NCI-H1417 (cell line): ENCODE data around the gene SHROOM3.
"Not testable (repeated sequence)": the region's sequence is repeated elsewhere in the genome, so short reads cannot be mapped to it uniquely, and the experiment has no call there.

Experiments
- DNase-seq, 3 experiments: peaks; one replicate each; lab custom pipeline; 2025; lab: John Stamatoyannopoulos, UW

The SHROOM3 gene

GRCh38 chr4:76694056-76694455 is 259.0 kb downstream of the SHROOM3 start:
- DNase-seq, result peak in 1 of 3 experiments; percentile 23

- peak; percentile 34 to 90 (median 80) for DNase-seq
Measured at GRCh38 chr4:76696109-76696508, 261.1 kb downstream of the SHROOM3 start.

DNA sequence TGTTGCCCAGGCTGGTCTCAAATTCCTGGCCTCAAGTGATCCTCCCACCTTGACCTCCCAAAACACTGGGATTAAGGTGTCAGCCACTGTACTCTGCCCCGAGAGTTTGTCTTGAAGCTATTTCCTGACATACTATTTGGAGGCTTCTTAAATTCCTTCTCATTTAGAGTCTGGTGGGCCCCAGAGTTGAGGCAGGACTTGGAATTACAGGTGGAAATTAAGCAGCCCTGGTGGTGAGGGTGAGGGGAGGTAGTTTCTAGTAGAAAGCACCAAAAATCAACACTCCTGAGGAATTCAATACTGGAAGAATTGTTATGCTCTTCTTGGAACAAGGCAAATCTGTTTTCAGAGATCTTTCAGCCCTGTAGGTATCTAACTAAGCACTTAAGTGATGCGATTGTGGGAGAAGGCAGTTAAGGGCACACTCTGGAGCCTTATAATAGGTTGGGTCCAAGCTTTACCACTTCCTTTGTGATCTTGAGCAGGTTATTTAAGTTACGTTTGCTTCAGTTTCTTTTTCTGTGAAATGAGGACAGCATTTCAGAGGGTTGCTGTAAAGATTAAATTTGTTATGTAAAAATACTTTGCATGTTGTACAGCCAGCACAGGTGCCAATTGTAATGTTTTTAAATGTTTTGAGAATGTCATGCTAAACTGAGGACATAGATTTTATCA is 262.2 kb downstream of the SHROOM3 start:
- no peak for DNase-seq

DNA sequence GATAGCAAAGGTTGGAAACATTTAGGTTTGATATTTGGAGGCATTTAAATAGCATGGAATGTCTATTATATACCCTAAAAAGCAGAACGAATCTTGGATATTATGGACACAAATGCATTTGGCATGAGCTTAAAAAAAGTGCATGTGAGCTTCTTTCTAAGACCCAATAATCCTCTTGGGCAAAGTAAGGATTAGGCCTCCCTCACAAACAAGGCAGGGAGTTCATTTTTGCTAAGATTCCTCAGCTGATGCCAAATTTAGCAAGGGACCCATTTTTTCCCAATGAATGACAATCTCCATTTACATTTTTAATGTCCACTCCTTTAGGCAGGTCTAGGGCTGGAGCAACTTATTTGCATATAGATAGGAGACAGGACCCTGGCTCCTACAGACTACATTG is 263.1 kb downstream of the SHROOM3 start:
- no peak for DNase-seq

- DNase-seq, result no peak
Measured at GRCh38 chr4:76699751-76700310, 264.8 kb downstream of the SHROOM3 start.

- DNase-seq, result no peak
Measured at GRCh38 chr4:76702440-76703122, 267.6 kb downstream of the SHROOM3 start.

DNA sequence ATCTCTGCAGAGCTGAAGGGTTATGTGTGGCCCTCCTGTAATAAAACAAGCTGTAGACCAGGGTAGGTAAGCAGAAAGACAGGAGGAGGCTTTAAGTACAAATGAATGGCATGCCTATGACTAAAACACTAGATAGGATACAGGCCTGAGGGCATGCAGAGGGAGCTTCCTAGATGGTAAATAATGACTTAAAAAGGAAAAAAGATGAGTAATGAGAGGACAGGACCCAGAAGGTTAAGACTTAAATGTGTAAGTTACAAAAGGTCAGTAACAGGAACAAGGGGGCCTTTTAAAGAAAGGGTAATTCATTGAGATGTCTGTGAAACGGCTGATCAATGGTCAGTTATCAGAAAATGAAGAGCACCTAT is 268.1 kb downstream of the SHROOM3 start:
- DNase-seq, result no peak

DNA sequence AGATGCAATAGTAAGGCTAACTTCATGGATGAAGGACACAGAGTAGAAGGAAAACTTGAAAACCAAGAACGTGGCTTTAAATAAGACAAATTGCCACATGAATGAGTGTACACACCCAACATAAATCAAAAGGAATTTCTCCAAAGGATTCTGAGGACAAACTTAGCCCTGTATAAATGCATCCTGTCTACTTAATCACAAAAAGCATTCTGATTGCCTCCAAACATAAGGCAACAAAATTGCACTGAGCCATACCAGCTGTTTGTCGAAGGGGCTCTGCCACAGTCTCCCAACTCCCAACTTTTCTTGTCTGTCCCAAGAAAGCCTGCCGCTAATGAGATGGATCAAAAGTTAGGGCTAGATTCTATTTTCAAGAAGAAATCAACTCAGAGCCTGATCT is 268.6 kb downstream of the SHROOM3 start:
- no peak for DNase-seq

- DNase-seq, result no peak
Measured at GRCh38 chr4:76704133-76704881, 269.3 kb downstream of the SHROOM3 start.

- no peak for DNase-seq
Measured at GRCh38 chr4:76705472-76705871, 270.4 kb downstream of the SHROOM3 start.

DNA sequence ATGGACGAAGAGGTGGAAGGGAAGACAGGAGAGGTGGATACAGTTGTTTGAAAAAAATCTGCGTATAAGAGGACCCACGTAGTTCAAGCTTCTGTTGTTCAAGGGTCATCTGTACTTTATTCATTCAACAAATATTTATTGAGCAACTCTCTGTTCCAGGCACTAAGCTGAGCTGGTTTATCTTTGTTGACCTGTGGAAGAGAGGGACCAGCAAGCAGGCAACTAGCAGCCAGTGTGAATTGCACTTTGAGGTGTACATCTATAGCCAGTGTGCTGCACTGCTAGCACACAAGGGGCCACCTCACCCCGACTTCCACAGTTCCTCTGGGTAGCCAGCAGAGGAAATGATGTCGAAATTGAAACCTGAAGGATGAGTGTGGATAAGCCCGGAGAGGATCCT is 271.6 kb downstream of the SHROOM3 start:
- no peak for DNase-seq

- DNase-seq, result no peak
Measured at GRCh38 chr4:76708971-76709771, 274.1 kb downstream of the SHROOM3 start.

DNA sequence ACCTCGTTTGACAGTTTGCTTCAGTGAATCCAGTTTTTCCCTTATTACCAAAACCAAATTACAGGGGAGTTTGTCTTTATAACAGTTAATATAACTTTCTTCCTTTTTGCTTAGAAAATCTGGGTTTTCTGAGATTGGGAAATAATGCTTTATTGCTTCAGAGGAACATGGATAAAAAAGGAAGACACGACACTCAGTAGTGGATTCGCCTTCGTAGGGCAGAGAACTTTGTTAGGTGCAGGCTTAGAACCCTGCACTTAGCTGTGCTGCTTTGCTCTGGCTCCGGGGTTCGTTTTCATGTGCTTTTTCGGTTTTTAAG is 274.7 kb downstream of the SHROOM3 start:
- no peak for DNase-seq

GRCh38 chr4:76712564-76712963 is 277.5 kb downstream of the SHROOM3 start:
- DNase-seq, result no peak

DNA sequence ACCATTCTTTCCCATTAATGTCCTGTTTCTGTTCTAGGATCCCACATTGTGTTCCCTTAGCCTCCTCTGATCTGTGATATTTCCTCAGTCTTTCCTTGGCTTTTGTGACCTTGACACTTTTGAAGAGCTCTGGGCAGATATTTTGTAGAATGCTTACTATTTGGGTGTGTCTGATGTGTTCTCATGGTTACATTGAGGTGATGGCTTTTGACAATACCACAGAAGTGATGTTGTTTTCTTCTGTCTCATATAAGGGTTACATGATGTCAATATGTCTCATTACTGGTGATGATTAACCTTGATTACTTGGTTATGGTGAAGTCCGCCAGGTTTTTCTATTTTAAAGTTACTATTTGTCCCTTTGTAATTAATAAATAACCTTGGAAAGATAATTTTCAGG is 279.2 kb downstream of the SHROOM3 start:
- no peak for DNase-seq

GRCh38 chr4:76716020-76716419 is 281.0 kb downstream of the SHROOM3 start:
- peak in 1 of 3 experiments; percentile 3 for DNase-seq

DNA sequence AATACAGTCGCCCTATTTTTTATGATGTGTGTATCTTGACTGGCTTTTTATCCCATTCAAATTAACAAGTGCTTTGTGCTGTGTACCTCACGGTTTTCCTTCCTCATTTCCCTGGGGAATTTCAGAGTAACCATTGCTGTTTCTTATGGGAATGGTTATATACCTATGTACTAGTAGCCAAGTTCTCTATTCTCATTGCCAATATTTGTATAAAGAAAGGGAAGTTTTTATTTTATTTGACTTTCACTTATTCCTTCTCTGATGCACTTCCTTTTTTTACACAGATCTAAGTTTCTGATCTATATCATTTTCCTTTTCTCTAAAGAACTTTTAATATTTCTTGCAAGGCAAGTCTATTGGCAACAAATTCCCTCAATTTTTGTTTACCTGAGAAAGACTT is 281.6 kb downstream of the SHROOM3 start:
- no peak for DNase-seq

DNA sequence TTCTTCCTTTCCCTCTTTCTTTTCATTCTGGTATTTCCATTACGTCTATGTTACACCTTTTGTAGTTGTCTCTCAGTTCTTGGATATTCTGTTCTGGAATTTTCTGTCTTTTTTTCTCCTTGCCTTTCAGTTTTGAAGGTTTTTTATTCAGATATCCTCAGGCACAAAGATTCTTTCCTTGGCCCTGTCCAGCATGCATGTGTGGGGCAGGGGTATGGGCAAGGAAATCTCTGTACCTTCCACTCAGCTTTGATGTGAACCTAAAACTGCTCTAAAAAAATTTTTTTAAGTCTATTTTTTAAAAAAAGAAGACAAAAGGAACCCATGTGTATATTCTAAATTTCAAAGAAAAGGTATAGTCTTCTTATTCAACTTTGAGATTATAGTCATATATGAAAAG is 282.4 kb downstream of the SHROOM3 start:
- DNase-seq, result no peak

- no peak for DNase-seq
Measured at GRCh38 chr4:76718021-76718420, 283.0 kb downstream of the SHROOM3 start.

DNA sequence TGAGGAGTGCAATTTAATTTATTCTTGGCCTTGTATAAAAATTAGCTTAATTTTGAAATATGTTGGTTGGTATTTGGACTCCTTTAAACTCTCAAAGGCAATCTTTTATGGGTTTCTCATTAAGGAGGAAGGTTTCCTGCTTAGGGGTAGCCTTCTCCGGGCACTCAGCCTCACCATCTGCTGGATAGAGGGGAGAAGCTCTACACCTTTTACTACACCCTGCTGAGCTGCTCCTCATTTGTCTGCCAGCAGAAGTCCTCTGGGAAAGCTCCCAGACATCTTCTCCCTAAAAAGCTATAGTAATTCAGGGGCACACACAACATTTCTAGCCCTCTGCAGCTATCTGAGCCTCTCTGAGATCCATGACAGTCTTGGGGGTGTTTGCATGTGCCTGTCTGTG is 283.8 kb downstream of the SHROOM3 start:
- DNase-seq, result peak in 1 of 3 experiments; percentile 12

DNA sequence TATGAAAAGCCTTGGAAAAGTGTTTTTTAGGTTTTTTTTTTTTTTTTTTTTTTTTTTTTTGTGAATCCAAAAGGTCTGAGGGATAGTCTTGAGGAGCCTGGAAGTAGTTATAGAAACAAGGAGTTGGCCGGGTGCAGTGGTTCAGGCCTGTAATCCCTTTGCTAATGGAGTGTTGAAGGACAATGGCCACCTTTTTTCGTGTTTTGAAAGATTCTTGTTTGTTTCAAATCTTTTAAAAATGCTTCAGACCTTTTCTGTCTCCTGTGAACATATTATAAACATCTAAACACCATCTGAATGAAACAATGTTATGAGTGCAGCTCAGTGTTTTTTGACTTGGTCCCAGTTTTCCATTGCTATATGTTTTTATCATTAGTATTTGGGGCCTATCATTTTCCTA is 285.1 kb downstream of the SHROOM3 start:
- no peak for DNase-seq

DNA sequence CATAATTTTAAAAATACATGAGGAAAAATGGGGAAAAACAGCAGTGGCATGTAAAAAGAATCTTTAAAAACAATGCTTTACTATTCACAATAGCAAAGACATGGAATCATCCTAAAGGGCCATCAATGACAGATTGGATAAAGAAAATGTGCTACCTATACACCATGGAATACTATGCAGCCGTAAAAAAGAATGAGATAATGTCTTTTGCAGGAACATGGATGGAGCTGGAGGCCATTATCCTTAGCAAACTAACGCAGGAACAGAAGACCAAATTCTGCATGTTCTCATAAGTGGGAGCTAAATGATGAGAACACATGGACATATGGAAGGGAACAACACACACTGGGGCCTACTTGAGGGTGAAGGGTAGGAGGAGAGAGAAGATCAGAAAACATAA is 287.1 kb downstream of the SHROOM3 start:
- not testable (repeated sequence) for DNase-seq
